A172 (cell line): ENCODE results near the gene HSPB8. TPM values are rescaled to one million over a fixed set of nuclear protein-coding genes. Genes with fewer than 3 reads are reported as not detected.

Experiments
- DNase-seq: peaks from one replicate; pipeline ENCODE4 v3.0.0-alpha.2; 2015; ENCODE audit warnings: low spot score
- total RNA-seq: library from RNA; depleted of rRNA; stranded (reverse); fragments of >200 nt; shearing (Covaris generic); gene quantifications from 2 replicates; pipeline ENCODE4 v1.2.3, GENCODE V29; 2014

The HSPB8 gene
- total RNA-seq, 1 experiment from 2014 or later, result 46.0 TPM

DNA sequence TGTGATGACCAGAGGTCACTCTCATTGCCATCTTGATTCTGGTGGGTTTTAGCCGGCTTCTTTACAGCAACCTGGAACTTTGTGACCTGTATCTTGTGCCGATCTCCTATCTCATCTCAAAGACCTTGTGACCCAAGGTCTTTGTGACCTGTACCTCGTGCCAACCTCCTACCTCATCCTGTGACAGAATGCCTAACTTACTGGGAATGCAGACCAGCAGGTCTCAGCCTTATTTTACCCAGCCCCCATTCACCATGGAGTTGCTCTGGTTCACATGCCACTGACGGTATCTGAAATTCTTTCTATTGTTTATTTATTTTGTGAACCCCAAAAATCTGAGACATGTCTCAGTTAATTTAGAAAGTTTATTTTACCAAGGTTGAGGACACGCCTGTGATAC, 7.4 kb upstream of the HSPB8 start:
- DNase-seq, result no peak

DNA sequence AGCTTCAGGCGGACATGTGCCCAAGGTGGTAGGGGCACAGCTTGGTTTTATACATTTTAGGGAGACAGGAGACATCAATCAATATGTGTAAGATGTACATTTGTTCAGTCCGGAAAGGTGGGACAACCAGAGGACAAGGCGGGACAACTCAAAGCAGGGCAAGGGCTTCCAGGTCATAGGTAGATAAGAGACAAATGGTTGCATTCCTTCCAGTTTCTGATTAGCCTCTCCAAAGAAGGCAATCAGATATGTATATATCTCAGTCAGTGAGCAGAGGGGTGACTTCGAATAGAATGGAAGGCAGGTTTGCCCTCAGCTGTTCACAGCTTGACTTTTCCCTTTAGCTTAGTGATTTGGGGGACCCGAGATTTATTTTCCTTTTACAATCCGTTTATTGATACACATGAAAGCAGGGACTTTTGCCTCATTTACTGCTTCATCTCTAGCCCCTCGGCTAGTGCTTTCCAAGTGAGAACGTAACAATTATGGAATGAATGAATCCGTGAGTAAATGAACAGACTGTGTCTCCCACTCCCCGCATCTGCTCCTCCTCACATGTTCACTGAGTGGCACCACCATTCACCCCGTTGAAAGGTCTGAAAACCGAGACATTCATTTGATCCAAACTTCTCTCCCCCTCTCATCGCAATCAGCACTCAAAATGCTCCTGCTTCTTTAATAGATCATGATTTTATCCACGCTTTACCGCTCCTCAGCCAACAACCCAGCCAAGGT, 6.9 kb upstream of the HSPB8 start:
- no peak for DNase-seq

DNA sequence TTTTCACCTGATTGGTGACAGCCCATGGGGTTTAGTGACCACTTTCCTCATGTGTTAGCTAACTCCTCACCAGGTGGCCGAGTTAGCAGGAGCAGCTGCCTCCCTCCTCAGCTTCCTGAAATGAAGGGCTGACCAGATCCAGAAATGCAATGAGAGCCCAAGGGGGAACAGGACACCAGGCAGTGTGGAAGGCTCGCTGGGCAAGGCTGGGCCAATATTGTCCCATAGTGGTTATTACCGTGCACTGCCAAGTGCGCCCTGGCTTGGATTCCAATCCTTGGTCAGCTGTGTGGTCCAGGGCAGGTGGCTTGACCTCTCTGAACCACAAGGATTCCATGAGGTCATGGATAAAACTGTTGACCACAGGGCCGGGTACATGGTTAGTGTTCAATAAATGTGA, 3.6 kb upstream of the HSPB8 start:
- DNase-seq, result no peak

DNA sequence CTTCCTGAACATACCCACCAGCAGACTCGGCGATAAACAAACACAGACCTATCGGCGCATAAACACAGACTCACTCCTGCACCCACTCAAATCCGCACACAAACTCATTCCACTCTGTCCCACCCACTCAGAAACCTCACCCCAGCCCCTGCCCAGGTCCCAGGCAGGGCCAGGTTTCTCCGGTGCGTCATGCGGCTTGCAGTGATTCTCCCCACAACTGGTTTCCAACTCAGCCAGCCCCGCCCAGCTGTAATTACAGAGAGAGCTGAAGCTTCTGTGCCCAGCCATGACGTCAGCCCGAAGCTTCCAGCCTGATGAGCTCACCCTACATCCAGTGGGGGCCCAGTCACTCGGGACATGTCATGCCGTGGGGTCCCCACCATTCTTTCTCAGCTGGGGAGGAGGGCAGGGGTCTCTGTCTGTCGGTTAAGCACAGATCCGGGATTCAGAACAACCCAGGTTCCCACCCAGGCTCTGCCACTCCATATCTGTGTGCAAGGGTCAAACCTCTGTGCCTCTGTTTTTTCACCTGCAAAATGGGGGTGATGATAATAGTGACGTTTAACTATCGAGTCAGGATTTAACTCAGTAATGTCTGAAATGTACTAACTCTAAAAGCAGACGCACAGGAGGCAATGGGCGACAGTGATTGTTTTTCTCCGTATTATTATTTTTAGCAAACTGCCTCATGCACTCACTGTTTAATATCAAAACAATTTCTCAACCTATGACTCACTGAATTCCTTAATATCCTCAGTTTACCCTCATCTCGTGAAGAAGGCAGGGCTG, 2.3 kb upstream of the HSPB8 start:
- peak; percentile 93 for DNase-seq

DNA sequence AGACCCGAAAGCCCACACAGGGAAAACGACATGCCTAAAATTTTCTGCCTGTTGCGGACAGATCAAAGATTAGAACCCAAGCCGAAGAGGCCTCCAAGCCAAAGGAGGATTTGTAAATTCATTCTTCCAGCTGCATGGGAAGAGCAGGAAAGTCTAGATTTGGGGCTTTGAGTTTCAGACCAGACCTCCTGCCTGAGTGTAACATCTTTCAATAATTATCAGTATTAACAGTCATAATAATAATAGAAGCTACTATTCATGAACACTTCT, 1.7 kb upstream of the HSPB8 start:
- no peak for DNase-seq

DNA sequence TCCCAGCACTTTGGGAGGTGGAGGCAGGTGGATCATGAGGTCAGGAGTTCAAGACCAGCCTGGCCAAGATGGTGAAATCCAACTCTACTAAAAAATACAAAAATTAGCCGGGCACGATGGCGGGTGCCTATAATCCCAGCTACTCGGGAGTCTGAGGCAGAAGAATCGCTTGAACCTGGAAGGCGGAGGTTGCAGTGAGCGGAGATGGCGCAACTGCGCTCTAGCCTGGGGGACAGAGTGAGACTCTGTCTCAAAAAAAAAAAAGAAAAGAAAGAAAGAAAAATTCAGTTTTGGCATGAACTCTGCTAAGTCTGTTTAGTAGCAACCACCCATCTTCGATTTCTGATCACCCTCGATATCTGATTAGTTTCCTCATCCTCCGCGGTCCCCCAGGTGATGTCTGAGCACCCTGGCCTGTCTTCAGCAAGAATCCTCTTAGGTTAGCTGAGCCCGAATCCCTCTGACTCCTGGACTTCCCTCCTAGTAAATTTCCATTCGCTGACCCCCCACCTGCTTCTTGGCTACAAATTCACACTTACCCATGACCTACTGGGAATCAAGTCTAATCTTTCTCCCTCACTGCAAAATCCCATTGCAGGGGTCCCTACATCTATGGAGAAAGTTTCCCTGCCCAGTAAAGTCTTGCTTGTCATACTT, 879 bp upstream of the HSPB8 start:
- no peak for DNase-seq

DNA sequence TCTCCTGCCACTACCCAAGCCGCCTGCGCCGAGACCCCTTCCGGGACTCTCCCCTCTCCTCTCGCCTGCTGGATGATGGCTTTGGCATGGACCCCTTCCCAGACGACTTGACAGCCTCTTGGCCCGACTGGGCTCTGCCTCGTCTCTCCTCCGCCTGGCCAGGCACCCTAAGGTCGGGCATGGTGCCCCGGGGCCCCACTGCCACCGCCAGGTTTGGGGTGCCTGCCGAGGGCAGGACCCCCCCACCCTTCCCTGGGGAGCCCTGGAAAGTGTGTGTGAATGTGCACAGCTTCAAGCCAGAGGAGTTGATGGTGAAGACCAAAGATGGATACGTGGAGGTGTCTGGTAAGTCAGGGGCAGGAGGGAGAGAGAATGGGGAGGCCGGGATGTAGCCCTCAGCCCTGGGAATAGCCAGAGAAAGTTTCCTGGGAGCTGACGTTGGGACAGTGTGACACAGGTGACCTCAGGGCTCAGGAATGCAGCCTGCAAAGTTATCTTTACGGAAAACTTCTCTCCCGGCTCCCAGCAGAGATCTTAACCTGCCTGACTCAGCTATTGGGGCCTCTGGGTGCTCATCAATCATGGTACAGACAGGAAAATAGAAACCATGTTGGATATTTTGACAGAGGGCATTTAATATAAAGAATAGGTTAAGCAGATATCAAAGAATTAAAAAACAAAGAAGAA, 747 bp downstream of the HSPB8 start:
- DNase-seq, result peak; percentile 90

DNA sequence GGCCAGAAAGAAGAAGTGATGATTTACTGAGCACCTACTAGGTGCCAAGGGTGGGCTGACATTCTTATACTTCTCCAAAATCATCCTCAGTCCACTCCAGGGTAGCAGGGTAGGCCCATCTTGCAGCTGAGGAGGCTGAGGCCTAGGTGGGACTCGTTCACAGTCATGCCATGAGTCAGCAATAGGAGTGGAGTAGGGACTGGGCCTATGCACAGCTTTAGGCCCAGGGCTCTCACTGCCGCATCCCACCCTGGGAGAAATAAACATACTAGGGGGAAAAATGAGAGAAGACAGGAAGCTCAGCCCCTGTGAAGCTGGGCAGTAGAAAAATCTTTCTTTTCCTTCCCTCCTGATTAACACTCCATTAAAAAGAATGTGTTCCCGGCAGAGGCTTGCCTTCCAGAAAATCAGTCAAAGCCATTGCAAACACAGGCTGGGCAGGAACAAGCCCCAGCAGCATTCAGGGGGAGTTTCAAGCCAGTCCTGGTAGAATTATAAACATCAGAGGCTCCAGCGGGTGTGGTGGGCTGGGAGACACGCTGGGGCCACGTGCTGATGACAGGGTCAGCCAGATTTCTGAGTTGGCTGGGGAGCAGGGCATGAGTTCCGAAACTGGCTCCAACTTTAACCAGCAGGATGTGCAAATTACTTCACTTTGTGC, 1.8 kb downstream of the HSPB8 start:
- peak; percentile 49 for DNase-seq

DNA sequence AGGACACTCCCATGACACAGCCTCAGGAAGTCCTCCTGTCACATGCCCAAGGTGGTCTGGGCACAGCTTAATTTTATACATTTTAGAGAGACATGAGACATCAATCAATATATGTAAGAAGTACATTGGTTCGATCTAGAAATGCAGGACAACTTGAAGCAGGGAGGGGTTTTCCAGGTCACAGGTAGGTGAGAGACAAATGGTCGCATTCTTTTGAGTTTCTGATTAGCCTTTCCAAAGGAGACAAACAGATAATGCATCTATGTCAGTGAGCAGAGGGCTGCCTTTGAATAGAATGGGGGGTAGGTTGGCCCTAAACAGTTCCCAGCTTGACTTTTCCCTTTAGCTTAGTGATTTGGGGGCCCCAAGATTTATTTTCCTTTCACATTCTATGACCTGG, 2.5 kb downstream of the HSPB8 start:
- DNase-seq, result no peak

DNA sequence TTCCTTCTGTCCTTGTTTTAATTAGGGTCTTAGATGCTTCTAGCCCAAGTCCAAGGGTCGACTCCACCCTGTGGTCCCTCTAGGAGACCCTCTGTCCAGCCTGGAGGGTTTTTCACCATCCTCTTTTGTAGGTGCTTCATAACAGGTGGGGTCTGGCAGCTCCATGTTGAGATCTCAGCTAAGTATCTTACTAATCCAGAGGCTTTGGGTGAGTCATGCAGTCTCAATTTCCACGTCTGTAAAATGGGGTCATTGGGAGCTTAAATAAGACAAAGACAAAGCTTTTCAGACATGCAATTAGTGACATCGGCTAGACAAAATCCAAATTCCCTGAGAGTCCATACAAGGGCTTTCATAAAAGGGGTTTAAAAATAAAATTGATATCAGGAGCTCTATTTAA, 3.2 kb downstream of the HSPB8 start:
- DNase-seq, result no peak

DNA sequence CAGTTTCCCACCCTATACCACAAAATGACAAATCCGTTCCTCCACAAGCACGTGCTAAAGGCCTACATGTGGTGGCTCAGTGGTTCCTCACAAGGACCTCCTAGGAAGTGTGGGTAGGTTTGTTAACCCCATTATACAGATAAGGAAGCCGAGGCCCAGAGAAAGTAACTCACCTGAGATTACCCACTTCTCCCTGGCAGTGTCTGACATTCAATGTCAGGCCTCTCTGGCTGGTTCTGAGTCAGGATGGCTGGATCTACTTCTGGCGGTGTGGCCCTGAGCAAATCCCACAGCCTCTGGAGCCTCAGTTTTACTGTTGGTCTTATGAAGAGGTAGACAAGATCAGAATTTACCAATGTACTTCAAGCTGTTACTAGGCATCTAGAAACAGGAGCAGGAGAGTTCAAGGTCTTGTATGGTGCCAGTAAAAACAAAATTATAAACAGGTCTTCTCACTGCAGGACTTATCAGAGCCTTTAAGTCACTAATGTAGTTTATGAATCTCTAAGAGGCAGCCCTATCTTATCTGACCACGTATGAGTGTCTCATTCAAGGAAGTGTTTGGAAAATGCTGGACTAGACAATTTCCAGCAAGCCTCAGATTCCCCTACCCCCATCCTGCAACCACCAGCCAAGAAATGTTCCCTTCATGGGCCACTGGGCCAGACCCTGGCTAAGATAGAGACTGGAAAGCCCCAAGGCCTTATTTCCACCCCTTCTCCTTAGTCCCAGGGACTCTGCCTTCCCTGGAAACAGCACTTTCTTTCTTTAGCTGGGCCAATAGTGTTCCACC, 4.2 kb downstream of the HSPB8 start:
- peak; percentile 21 for DNase-seq

DNA sequence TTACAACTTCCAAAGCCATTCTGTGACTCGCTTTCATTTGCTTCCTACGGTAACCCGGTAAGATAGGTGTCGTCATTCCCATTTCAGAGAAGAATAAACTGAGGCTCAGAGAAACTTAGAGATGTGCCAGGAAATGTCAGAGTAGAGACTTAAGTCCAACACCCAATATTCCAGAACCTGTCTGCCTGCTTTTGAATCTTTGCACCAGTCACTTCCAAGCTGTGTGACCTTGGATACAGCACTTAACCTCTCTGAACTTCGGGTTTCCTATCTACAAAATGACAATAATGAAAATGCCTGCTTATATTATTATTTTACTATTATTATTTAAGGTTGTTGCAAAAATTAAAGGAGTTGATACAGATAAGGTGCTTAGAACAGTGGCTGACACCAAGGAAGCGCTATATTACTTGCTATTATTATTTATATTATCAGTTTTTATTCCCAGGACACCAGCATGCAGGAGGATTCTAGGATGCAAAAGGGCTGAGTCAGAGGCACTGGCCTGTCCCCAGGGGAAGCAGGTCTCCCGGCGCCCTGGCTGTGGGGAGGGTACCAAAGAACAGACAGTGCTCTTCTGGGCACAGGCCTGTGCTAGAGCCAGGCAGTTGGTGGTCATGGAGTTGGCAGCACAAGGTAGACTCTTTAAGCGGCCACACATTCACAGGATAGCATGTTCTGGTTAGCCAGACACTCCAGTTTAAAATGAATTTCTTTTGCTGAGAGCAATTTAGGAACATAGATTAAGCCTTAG, 5.4 kb downstream of the HSPB8 start:
- no peak for DNase-seq

DNA sequence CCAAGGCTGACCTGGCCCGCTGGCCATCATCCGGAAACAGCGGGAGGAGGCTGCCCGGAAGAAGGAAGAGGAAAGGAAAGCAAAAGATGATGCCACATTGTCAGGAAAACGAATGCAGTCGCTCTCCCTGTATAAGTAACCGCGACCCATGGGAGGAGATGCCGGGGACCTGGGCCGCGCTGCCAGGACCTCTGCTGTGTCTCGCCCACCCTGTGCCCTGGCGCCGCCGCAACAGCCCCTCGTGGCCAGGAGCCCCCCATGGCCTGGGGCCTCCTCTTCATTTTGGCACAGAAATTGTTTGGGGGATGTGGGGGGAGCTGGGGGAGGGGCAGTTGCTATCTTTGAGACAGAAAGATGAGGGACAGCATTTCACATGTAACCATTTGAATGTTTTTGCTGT, 16.5 kb downstream of the HSPB8 start:
- DNase-seq, result no peak

DNA sequence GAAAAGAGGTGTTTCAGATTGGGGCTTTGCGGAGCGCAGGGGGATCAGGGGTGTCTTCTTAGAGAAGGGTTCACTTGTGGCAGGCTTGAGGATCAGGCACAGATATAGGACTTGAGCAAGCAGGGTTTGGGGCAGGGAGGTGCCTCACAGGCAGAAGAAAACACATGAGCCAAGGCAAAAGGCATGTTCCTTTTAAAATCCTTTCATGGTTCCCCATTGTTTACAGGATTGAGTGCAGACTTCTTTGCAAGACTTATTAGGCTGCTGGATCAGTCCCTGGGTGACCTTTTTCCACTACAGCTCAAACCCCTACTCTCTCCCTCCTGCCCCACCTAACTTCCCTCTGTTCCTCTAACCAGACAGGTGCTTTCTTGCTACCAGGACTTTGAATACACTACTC, 19.7 kb downstream of the HSPB8 start:
- no peak for DNase-seq

DNA sequence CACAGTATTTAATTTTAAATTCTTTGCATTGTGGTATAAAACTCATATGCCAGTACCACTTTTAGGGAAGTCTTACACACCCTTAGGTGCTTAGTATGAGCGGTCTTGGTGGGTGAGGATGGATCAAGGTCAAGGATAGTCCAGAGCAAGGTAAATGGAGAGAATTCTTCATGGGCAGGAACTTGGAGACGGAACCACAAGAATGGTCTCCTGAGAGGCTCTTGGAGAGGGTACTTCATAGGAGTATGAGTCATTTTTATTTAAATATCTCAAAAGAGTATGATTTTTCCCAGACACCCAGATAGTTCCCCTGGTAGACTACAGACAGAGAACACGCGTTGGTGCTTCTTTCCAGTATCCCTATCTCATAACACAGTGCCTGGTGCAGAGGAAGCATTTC, 21.9 kb downstream of the HSPB8 start:
- DNase-seq, result no peak

DNA sequence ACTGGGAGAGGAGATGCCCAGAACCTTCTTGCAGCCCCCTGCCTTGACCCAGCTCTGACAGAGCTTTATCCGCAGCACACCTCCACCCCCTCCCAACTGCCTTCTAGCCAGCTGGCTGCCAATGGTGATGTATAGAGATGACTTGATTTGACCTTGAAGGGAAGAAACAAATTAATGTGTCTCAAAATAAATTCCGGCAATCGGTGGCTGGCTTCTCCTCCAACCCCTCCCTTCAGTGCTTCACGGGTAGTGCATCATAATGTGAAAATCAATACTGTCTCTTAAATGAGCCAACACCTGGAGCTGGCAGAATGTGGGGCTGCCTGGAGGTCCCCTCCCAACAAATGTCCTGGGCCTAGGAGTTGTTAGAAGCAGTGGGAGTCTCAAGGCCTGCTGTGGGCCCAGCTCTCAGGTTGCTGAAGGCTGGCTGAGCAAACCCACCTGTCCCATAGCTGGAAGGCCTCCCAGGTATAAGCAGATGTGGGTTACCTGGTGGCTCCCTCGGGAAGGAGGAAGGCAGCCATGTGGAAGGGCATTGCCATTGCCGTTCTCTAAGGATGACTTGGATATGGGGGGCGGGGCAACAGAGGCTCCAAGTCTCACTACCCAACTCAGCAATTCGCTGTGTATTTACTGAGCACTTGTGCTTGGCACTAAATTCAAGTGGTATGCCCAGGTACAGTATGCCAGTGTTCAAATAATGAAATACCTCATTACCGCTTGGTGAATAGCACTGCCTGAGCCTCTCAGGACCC, 23.2 kb downstream of the HSPB8 start:
- no peak for DNase-seq

DNA sequence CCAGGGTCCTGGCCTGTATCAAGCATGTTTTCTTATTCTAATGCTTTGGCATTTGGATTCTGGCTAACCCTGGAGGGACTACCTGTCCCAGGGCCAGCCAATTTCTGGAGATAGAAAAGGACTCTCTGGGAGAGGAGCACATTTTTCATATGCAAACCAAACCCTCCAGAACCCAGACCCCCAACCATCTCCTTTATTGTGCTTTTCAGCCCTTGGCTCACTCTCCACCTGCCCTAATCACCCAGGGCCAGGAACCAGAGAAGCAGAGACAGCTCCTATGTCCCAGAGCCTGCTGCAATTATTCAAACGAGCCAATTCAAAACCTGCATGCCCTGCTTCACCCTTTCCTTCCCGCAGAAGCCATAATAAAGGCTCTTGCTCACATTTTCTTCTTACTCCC, 23.8 kb downstream of the HSPB8 start:
- DNase-seq, result no peak

DNA sequence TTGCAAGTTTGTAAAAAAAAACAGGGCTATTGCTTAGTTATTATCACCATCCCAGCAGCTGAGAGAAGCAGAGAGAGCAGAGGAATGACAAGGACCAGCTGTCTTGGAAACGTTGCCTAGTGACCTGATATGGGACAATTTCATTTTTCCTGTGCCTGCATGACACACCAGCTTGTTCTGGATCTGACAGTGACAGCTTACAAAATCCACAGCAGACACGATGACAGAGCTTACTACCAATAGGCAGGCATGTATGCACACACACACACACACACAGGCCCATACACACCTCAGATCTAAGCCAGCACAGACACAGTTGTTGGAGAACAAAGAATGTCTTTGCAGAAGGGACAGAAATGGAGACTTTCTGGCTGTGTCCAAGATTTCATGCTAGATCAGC, 25.4 kb downstream of the HSPB8 start:
- no peak for DNase-seq

DNA sequence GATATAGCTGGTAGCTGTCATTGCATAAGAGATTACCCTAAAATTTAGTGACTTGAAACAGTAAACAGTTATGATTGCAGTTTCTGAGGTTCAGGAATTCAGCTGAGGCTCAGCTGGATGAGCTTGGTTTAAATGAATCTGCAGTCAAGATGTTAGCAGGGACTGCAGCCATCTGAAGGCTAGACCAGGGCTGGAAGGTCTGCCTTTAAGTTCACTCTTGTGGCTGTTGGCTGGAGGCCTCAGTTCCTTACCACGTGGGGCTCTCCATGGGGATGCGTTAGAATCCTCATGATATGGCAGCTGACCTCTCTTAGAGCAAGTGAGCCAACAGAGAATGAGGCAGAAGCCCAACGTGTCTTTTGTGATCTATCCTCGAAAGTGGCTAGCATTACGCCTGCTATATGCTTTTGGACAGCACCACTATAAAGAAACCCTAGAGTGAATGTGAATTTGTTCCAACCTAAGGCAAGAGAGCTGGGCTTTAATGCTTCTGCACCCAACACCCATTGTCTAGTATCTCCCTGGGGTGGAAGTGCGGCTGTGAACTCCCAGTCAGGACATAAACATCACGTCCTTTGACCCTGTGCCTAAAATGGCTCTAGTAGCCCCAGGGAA, 26.0 kb downstream of the HSPB8 start:
- no peak for DNase-seq
